K562 (cell line): ENCODE measurements around the gene IQCK. TPM values are rescaled to one million over a fixed set of nuclear protein-coding genes. Genes with fewer than 3 reads are reported as not detected.

Source experiments
- ATAC-seq: fragments of 200-7000 bp; cut with Tn5 transposase; 3 replicates; pipeline ENCODE4 v1.9.1; 2020; ENCODE audit warnings: moderate library complexity
- BruUV-seq: library from RNA; stranded (reverse); fragments of 400-500 nt; replicated peaks from 2 replicates; lab custom pipeline; 2021; lab: Mats Ljungman, UMichigan
- CTCF ChIA-PET: fragments of 300-600 bp; formaldehyde crosslinking; extraction: SDS; loops from one replicate; lab custom pipeline; 2021; ENCODE audit warnings: low intra/inter-chr PET ratio; lab: Yijun Ruan, JAX
- POLR2A ChIA-PET: fragments of 300-600, 350-650 bp; sonication (Branson Sonifier 250); formaldehyde crosslinking; extraction: SDS; loops from one replicate; lab custom pipeline; 2021; ENCODE audit warnings: antibody characterized with exemption, inconsistent platforms; lab: Yijun Ruan, JAX
- DNase-seq, 4 experiments: peaks; one replicate each; pipeline versions ENCODE4 v3.0.0 to v3.0.0-alpha.2; 2011 to 2018; ENCODE audit warnings: low spot score in 3 of 4, mixed read lengths in 3 of 4; ENCODE audit errors: extremely low read depth in 1 of 4
- FAIRE-seq: peaks from 2 replicates; lab custom pipeline; 2011; peaks lifted over from hg19 to GRCh38; lab: Jason Lieb, UNC
- H2AFZ ChIP-seq: 2 replicates; pipeline ENCODE4 v1.6.0; 2011; ENCODE audit warnings: low read depth, low read length, control low read depth, inconsistent platforms
- H3K27ac ChIP-seq: fragments of 200-600 bp; 3 replicates; pipeline ENCODE4 v1.8.0; 2011; ENCODE audit warnings: low read depth, mild to moderate bottlenecking, control low read depth, inconsistent platforms, low read length, moderate library complexity, mixed read lengths; ENCODE audit errors: extremely low read depth
- H3K27me3 ChIP-seq, 2 experiments: fragments of 300-600 bp in 1 of 2; 2 replicates in 1 of 2; 3 replicates in 1 of 2; pipeline versions ENCODE4 v1.6.0 to v1.8.0; 2011; ENCODE audit warnings: inconsistent platforms in 2 of 2, low read length in 2 of 2, mild to moderate bottlenecking in 1 of 2, mixed read lengths in 1 of 2, moderate library complexity in 1 of 2; ENCODE audit not compliant: control insufficient read depth in 2 of 2, insufficient read depth in 2 of 2
- H3K36me3 ChIP-seq: fragments of 300-600 bp; 3 replicates; pipeline ENCODE4 v1.8.0; 2011; ENCODE audit warnings: mild to moderate bottlenecking, low read length, inconsistent platforms; ENCODE audit not compliant: control insufficient read depth, insufficient read depth
- H3K4me1 ChIP-seq, 2 experiments: fragments of 200-600 bp in 1 of 2; replicated peaks in 1 of 2; 2 replicates in 1 of 2; 3 replicates in 1 of 2; pipeline versions ENCODE4 v1.5.1 to v1.8.0; 2011; ENCODE audit warnings: inconsistent platforms in 2 of 2, low read length in 2 of 2, mild to moderate bottlenecking in 1 of 2, mixed read lengths in 1 of 2, moderate library complexity in 1 of 2; ENCODE audit not compliant: control insufficient read depth in 2 of 2, insufficient read depth in 2 of 2
- H3K4me2 ChIP-seq: 2 replicates; pipeline ENCODE4 v1.6.1; 2011; ENCODE audit warnings: low read length, control low read depth, inconsistent platforms, mixed read lengths; ENCODE audit not compliant: insufficient read depth
- H3K4me3 ChIP-seq: fragments of 200-600 bp; sonication (generic), shearing (Covaris generic); 2 replicates; pipeline ENCODE4 v1.5.1; 2016; ENCODE audit warnings: control low read depth, inconsistent platforms
- H3K79me2 ChIP-seq: fragments of 200-600 bp; 3 replicates; pipeline ENCODE4 v1.8.0; 2011; ENCODE audit warnings: low read length, inconsistent platforms; ENCODE audit not compliant: control insufficient read depth, insufficient read depth
- H3K9ac ChIP-seq, 2 experiments: 2 replicates each; pipeline versions ENCODE4 v1.6.0 to v1.6.1; 2011; ENCODE audit warnings: low read depth in 2 of 2, low read length in 2 of 2, control low read depth in 1 of 2, inconsistent platforms in 1 of 2, mild to moderate bottlenecking in 1 of 2, mixed read lengths in 1 of 2; ENCODE audit not compliant: insufficient read depth in 1 of 2
- H3K9me1 ChIP-seq: one replicate; pipeline ENCODE4 v1.6.0; 2011; ENCODE audit warnings: inconsistent platforms, mild to moderate bottlenecking, low read length, moderate library complexity; ENCODE audit not compliant: control insufficient read depth, insufficient read depth
- H3K9me3 ChIP-seq: replicated peaks from 2 replicates; pipeline ENCODE4 v1.5.1; 2011; ENCODE audit warnings: low read depth, low read length, inconsistent platforms; ENCODE audit not compliant: control insufficient read depth, insufficient read depth
- H4K20me1 ChIP-seq: replicated peaks from 2 replicates; pipeline ENCODE4 v1.6.1; 2011; ENCODE audit warnings: low read length, inconsistent platforms, mixed read lengths; ENCODE audit not compliant: control insufficient read depth, insufficient read depth
- CLOCK ChIP-seq: fragments of 250-450 bp; sonication (Bioruptor Pico); IDR thresholded peaks from 2 replicates; pipeline ENCODE4 v1.4.0; 2020; ENCODE audit warnings: mild to moderate bottlenecking, moderate library complexity, borderline replicate concordance
- FOSL1 ChIP-seq: fragments of 200-800 bp; sonication (Bioruptor generic); conservative IDR thresholded peaks from 2 replicates; pipeline ENCODE4 v1.6.1; 2016; ENCODE audit warnings: missing genetic modification characterization, missing compliant biosample characterization
- FOXM1 ChIP-seq, 2 experiments: fragments of 450-650 bp in 1 of 2; sonication (generic) in 1 of 2; formaldehyde crosslinking in 1 of 2; IDR thresholded peaks; 2 replicates each; pipeline versions ENCODE4 v1.6.1 to v1.9.0; 2017 to 2022; ENCODE audit warnings: low read depth in 2 of 2, mild to moderate bottlenecking in 2 of 2, missing genetic modification reagents in 1 of 2, moderate library complexity in 1 of 2
- JUNB ChIP-seq: fragments of 450-650 bp; formaldehyde crosslinking; conservative IDR thresholded peaks from 2 replicates; pipeline ENCODE4 v1.4.0; 2020; ENCODE audit warnings: mild to moderate bottlenecking
- KDM1A ChIP-seq, 2 experiments: fragments of 450-650 bp; IDR thresholded peaks; 2 replicates each; pipeline ENCODE4 v1.6.1; 2016; ENCODE audit warnings: mild to moderate bottlenecking in 2 of 2
- MTF1 ChIP-seq: fragments of 250-450 bp; sonication (Bioruptor Pico); IDR thresholded peaks from 2 replicates; pipeline ENCODE4 v1.9.0; 2021; ENCODE audit warnings: moderate library complexity, mild to moderate bottlenecking, inconsistent platforms, borderline replicate concordance
- SMAD1 ChIP-seq: fragments of 150-350 bp; IDR thresholded peaks from 2 replicates; pipeline ENCODE4 v1.6.1; 2014; ENCODE audit warnings: low read length, low read depth; ENCODE audit not compliant: partially characterized antibody
- VEZF1 ChIP-seq: fragments of 200-800 bp; sonication (Bioruptor generic); IDR thresholded peaks from 2 replicates; pipeline ENCODE4 v1.6.1; 2017; ENCODE audit warnings: missing genetic modification characterization, missing compliant biosample characterization
- ZBTB33 ChIP-seq: sonication (generic); formaldehyde crosslinking; IDR thresholded peaks from 2 replicates; pipeline ENCODE4 v1.8.1; 2023; ENCODE audit warnings: mild to moderate bottlenecking, missing genetic modification reagents
- WGBS: fragments of 100-300 bp; shearing (Covaris generic); methylation state at CpG from one replicate; pipeline ENCODE4 v1.1.6; 2016; ENCODE audit warnings: low coverage, mixed read lengths; ENCODE audit not compliant: insufficient coverage; ENCODE audit errors: missing lambda C conversion rate; 5-methylcytosine and 5-hydroxymethylcytosine counted together
- in situ Hi-C: fragments of 300-500 bp; cut with MboI; formaldehyde crosslinking; loops from 4 replicates; pipeline ENCODE4 v1.15.0; 2018; ENCODE audit warnings: inconsistent platforms, mixed read lengths
- intact Hi-C: fragments of 100-400 bp; cut with micrococcal nuclease; formaldehyde crosslinking; loops from 2 replicates; pipeline ENCODE4 v1.14.2; 2022
- polyA plus RNA-seq, 8 experiments: library from polyadenylated mRNA; depleted of rRNA in 4 of 8; stranded (reverse) in 5 of 8; unstranded in 3 of 8; fragments of >200 nt; fragmentation: Nextera tagmentation in 2 of 8; fragmentation: Illumina TruSeq in 1 of 8; extraction: Ambion mirVana in 2 of 8; extraction: Trizol in 1 of 8; gene quantifications; 2 replicates each; pipeline versions ENCODE4 v1.2.1 to v1.2.3, GENCODE V29; 2011 to 2014; ENCODE audit warnings: inconsistent platforms in 1 of 8, missing spikeins in 1 of 8
- total RNA-seq, 7 experiments: library from RNA; depleted of rRNA in 6 of 7; stranded (reverse); fragments of >200 nt in 6 of 7; fragmentation: Illumina TruSeq in 2 of 7; extraction: Trizol in 2 of 7; gene quantifications; 2 replicates each; pipeline versions ENCODE4 v1.2.1 to v1.2.3, GENCODE V29; 2011 to 2021; ENCODE audit warnings: low replicate concordance in 1 of 7

IQCK gene
- total and polyA plus RNA-seq, 9 of the 15 experiments (the other 6 are each of a cell fraction or from before 2014, with no cell fraction given), result 5.2 to 12.2 (median 7.3) TPM

- peaks cover 20% of the 10 kb centered on the region; the same call in 1 of the 2 replicates for H4K20me1 ChIP-seq
- H3K27me3 ChIP-seq, result no peaks in the 10 kb centered on the region
- TF ChIP-seq KDM1A (IDR thresholded peaks at IDR 0.05) (no peak), CLOCK (CRISPR knock-in tag) (no peak), VEZF1 (CRISPR knock-in tag) (no peak), SMAD1 (no peak), FOSL1 (no peak), MTF1 (CRISPR knock-in tag) (no peak), FOXM1 (IDR thresholded peaks at IDR 0.05; ENCODE audit: low read depth) (no peak), FOXM1 (CRISPR knock-in tag; IDR thresholded peaks at IDR 0.05; ENCODE audit: low read depth) (no peak), ZBTB33 (CRISPR knock-in tag) (no peak), JUNB (CRISPR knock-in tag) (no peak)
- POLR2A ChIA-PET, result interaction anchor here (1.0 kb wide), 1 partner anchor 25 kb away, joined by 3 read pairs; no protein-coding TSS in a partner anchor
- H3K79me2 ChIP-seq, result peaks cover 85% of the 10 kb centered on the region
- in situ Hi-C loops, result no loop called here
- no peak overlapping the region for H3K4me3 ChIP-seq
- peaks cover 5% of the 10 kb centered on the region for H3K9me1 ChIP-seq
- BruUV-seq, result no TSS peak
- CTCF ChIA-PET, result no interaction called here
- intact Hi-C loops, result no loop called here
- FAIRE-seq (no peak), DNase-seq (no peak), ATAC-seq (no peak)
- WGBS, result 78% methylated on average over 2 of the region's 5 CpGs
- H3K36me3 ChIP-seq, result peaks cover 55% of the 10 kb centered on the region
- H3K27ac ChIP-seq, result no peak overlapping the region
- no peak overlapping the region for H3K4me2 ChIP-seq
- peaks cover 20 to 35% of the 10 kb centered on the region in 2 experiments; a peak in 4 of 5 replicates for H3K4me1 ChIP-seq
- H2AFZ ChIP-seq, result no peak overlapping the region
- no peaks in the 10 kb centered on the region for H3K9me3 ChIP-seq
- H3K9ac ChIP-seq, result peak overlapping the region in 1 of 2 experiments; percentile 21; a peak in 1 of 4 replicates
These were observed 2.5 kb upstream of the IQCK start for GRCh38 chr16:19715566-19715965.
